ENCODE data around the gene RTL10.

The RTL10 gene

GRCh38 chr22:19812910-19813309, 41.8 kb downstream of the RTL10 start:
- TF ChIP-seq CTCF (IDR thresholded peaks at IDR 0.05; ENCODE audit: insufficient read depth, missing control alignments) = no peak
- no peak for FAIRE-seq

GRCh38 chr22:19811811-19812771, 42.6 kb downstream of the RTL10 start:
- FAIRE-seq = no peak
- no peak for TF ChIP-seq CTCF (IDR thresholded peaks at IDR 0.05; ENCODE audit: insufficient read depth, missing control alignments)
- DNase-seq (ENCODE audit: insufficient read length, low spot score) = no peak

More at GRCh38 chr22:19812910-19813309, 41.8 kb downstream of the RTL10 start:
- DNase-seq (ENCODE audit: insufficient read length, low spot score) = no peak

GRCh38 chr22:19811211-19811621, 43.5 kb downstream of the RTL10 start:
- DNase-seq (ENCODE audit: insufficient read length, low spot score) = no peak
- FAIRE-seq = no peak
- TF ChIP-seq CTCF (IDR thresholded peaks at IDR 0.05; ENCODE audit: insufficient read depth, missing control alignments) = no peak

- no peak for TF ChIP-seq CTCF (IDR thresholded peaks at IDR 0.05; ENCODE audit: insufficient read depth, missing control alignments)
- no peak for DNase-seq (ENCODE audit: insufficient read length, low spot score)
- FAIRE-seq = no peak
Measured at GRCh38 chr22:19810381-19811201, 44.1 kb downstream of the RTL10 start.

GRCh38 chr22:19809741-19810140, 44.9 kb downstream of the RTL10 start:
- no peak for TF ChIP-seq CTCF (IDR thresholded peaks at IDR 0.05; ENCODE audit: insufficient read depth, missing control alignments)
- FAIRE-seq (no peak), DNase-seq (ENCODE audit: insufficient read length, low spot score) (no peak)

GRCh38 chr22:19808873-19809478, 45.7 kb downstream of the RTL10 start:
- DNase-seq (ENCODE audit: insufficient read length, low spot score) (no peak), FAIRE-seq (no peak)
- no peak for TF ChIP-seq CTCF (IDR thresholded peaks at IDR 0.05; ENCODE audit: insufficient read depth, missing control alignments)
